Activated CD4-positive, alpha-beta T cell treated with anti-CD3 and anti-CD28 coated beads, Interleukin-10, Interleukin-2, amounts not matched to agents 100 ng/mL and 50 ng/mL, durations not matched to agents 16 hours and 8 hours (primary cell): ENCODE results near the gene DLX5.

Experiments used
- DNase-seq: peaks from one replicate; pipeline ENCODE4 v3.0.0-alpha.2; 2020

DLX5 gene

DNA sequence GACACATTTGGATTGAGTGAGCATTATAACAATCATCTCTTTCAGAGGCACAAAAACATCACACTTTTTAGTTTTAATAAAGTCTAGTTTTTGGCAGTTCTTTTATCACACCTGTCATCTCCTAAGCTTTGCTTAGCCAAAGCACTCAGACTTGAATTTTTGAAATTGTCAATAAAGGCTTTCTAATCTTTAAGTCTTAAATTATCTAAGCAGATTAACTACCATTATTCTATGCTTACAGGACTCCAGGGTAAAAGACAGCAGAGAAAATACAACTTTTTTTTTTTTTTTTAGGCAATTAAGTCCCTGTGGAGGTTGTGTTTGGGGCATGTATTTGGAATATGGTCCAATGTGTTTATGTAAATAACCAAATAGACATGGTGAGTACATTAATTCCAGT lies 36.9 kb downstream of the DLX5 start:
- DNase-seq: no peak

DNA sequence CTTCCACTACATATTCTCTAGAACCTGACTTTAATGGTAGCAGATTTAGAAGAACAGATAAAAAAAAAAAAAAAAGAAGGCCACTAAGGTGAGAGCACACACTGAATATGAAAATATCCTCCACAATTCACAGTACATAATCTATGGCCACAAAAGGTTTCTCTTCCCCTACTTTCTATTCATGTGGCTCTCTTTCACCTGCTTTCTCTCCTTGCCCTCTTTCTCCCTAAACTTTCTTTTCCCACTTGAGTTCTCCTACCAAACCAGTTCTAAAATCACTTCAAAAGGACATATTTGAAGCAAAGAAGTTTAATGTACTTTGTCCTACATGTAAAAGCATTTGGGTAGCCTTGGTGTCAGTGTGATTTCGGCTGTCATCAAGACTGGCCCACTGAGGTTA lies 37.7 kb downstream of the DLX5 start:
- no peak for DNase-seq

- no peak for DNase-seq
Measured at GRCh38 chr7:96985992-96986391, 38.6 kb downstream of the DLX5 start.

DNA sequence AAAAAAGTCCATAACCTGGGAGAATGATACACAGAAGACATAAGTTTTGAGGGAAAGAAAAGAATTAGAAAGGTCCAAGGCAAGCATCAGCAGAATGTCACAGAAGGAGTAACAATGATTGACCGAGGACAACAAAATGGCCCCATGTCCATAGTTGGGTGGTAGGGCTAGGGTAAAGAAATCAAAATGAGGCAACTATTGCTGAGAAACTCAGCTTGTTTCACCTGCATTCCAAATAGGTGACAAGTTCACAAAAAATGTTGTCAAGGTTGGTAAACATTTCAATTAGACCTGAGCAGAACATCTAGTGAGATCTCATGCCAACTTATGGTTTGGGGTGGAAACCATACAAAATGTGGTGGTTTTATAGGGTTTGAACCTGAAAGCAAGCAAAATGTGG lies 42.0 kb downstream of the DLX5 start:
- no peak for DNase-seq

DNA sequence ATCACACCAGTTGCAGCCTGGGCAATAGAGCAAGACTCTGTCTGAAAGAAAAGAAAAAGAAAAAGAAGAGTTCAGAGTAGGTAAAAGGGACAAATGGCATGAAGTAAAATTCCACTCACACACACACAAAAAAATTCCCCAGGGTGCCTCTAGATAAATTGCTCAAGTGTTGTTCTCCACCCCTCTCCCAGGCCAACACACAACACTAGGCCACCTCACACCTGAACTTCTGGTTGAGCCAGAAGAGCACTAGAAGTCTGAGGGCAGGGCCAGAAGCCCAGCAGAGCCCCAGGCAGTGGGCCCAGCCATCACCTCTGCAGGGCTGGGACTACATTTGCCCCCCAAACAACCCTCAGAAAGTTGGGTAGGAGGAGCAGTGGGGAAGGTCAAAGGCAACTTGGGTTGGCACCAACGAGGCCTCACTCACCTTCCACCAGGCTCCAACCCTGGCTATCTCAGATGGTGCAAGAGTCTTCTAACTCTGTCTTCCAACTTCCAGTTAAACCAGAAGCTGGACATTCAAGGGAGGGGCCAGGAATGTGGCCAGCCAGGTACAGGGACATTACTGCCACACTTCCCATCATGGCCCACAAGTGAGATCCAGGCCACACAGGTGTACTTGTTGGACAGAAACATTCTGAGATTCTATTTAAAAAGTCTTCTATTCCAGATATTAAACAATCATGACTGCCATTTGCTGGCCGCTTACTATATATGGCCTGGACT lies 44.9 kb downstream of the DLX5 start:
- no peak for DNase-seq

- no peak for DNase-seq
Measured at GRCh38 chr7:96977445-96977844, 47.2 kb downstream of the DLX5 start.

GRCh38 chr7:96976106-96976505 lies 48.5 kb downstream of the DLX5 start:
- DNase-seq: no peak

GRCh38 chr7:96973986-96974385 lies 50.6 kb downstream of the DLX5 start:
- DNase-seq: no peak

DNA sequence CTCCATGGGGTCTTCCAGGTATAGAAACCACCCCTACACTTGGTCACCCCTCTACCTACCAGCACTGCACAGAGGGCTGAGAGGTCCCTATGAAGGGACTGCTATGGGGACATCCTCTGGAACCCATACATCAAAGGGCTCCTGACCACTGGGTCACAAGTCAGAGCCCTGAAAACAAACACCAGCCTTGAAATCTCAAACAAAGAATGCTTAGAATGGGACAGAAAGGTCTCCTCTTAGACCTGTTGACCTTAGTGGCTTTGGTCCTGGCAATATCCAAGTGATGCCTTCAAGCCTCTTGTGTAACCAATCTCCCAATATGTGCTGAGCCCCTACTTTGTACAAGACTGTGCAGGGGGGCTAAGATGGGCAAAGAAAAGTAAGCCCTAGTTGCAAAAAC lies 53.9 kb downstream of the DLX5 start:
- DNase-seq: no peak
